Naive thymus-derived CD8-positive, alpha-beta T cell (primary cell): ENCODE data around the gene IQSEC1. TPM values are rescaled to one million over a fixed set of nuclear protein-coding genes. Genes with fewer than 3 reads are reported as not detected.

Experiments used
- ATAC-seq, 2 donors: fragments of 150-1000 bp; cut with Tn5 transposase in 1 of 2; sonication (Bioruptor Pico), chemical (Tn5 transposase) in 1 of 2; 1 replicate in 1 of 2; 2 replicates in 1 of 2; pipeline ENCODE4 v1.10.0; 2021; ENCODE audit warnings: mild to moderate bottlenecking in 2 of 2, moderate library complexity in 2 of 2
- POLR2A ChIA-PET: fragments of 350-600 bp; sonication (Branson Sonifier 250); formaldehyde crosslinking; loops from one replicate; lab custom pipeline; 2021; ENCODE audit warnings: antibody characterized with exemption; lab: Charles Lee
- DNase-seq, 10 donors: peaks; one replicate each; pipeline versions ENCODE4 v3.0.0 to v3.0.0-alpha.2; 2020 to 2022
- H3K27ac Mint-ChIP-seq, 10 donors: one replicate each; pipeline ENCODE4 v1.8.0; 2020 to 2022; ENCODE audit warnings: mild to moderate bottlenecking in 10 of 10, mixed read lengths in 10 of 10, moderate library complexity in 4 of 10, inconsistent platforms in 1 of 10
- H3K27me3 Mint-ChIP-seq, 5 donors: one replicate each; pipeline ENCODE4 v1.8.0; 2021 to 2022; ENCODE audit warnings: mixed read lengths in 5 of 5
- H3K36me3 Mint-ChIP-seq, 3 donors: one replicate each; pipeline ENCODE4 v1.8.0; 2020 to 2022; ENCODE audit warnings: mixed read lengths in 3 of 3, mild to moderate bottlenecking in 2 of 3, inconsistent platforms in 1 of 3
- H3K4me1 Mint-ChIP-seq, 4 donors: one replicate each; pipeline ENCODE4 v1.8.0; 2021 to 2022; ENCODE audit warnings: mixed read lengths in 4 of 4
- H3K4me3 Mint-ChIP-seq, 10 donors: one replicate each; pipeline ENCODE4 v1.8.0; 2020 to 2022; ENCODE audit warnings: mild to moderate bottlenecking in 10 of 10, mixed read lengths in 10 of 10, moderate library complexity in 6 of 10, inconsistent platforms in 1 of 10
- H3K9me3 Mint-ChIP-seq, 9 donors: one replicate each; pipeline ENCODE4 v1.8.0; 2020 to 2022; ENCODE audit warnings: mixed read lengths in 9 of 9, mild to moderate bottlenecking in 3 of 9, inconsistent platforms in 1 of 9, moderate library complexity in 1 of 9
- polyA plus RNA-seq, 3 donors: library from polyadenylated mRNA; unstranded; fragments of 300-500 nt; fragmentation: Illumina TruSeq; gene quantifications; one replicate each; pipeline ENCODE4 v1.2.3, GENCODE V29; 2021
- total RNA-seq, 8 experiments: library from RNA in 2 of 8; stranded (reverse) in 2 of 8; gene quantifications; one replicate each; pipeline ENCODE4 v1.2.3 and lab custom pipeline; 2021 to 2026

The IQSEC1 gene
- total and polyA plus RNA-seq, 5 experiments from 2014 or later: 13.7 to 47.7 (median 23.7) TPM

GRCh38 chr3:13025778-13026518, 47.3 kb downstream of the IQSEC1 start:
- Mint-ChIP-seq H3K27me3 (peaks cover 0 to 2% (median 0%) of the 10 kb centered on the region in 5 donors), H3K4me1 (peaks cover 0 to 22% (median 11%) of the 10 kb centered on the region in 4 donors), H3K4me3 (no peak overlapping the region), H3K36me3 (no peaks in the 10 kb centered on the region), H3K27ac (peak overlapping the region in 6 of 10 donors; percentile 10 to 65 (median 29)), H3K9me3 (no peaks in the 10 kb centered on the region)
- peak in 1 of 10 donors; percentile 59 for DNase-seq
- no peak for ATAC-seq
- POLR2A ChIA-PET: interaction anchor here (0.6 to 1.0 kb wide), 2 partner anchors 13 to 37 kb away, joined by 3 to 4 read pairs; no protein-coding TSS in a partner anchor

- Mint-ChIP-seq H3K27ac (peak overlapping the region in 1 of 10 donors; percentile 5), H3K36me3 (no peaks in the 10 kb centered on the region), H3K27me3 (peaks cover 0 to 2% (median 0%) of the 10 kb centered on the region in 5 donors), H3K4me1 (peaks cover 4 to 29% (median 13%) of the 10 kb centered on the region in 4 donors), H3K9me3 (no peaks in the 10 kb centered on the region), H3K4me3 (no peak overlapping the region)
- no peak for DNase-seq
- no peak for ATAC-seq
- POLR2A ChIA-PET: no interaction called here
Measured at GRCh38 chr3:13025090-13025489, 48.1 kb downstream of the IQSEC1 start.

DNA sequence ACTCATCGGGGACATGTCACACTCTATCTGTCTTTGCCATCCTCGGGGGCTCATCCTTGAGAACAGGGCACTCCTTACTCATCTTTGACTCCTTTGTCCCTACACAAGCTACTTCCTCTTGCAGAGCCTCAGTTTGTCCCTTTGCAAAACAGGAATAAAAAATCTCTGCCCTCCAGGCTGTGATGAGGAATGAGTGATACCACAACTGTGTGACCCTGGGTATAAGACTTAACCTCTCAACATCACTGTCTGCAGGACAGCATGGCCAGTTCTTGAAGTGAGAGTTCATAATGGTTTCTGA, 48.5 kb downstream of the IQSEC1 start:
- no peak for ATAC-seq
- peak overlapping the region in 1 of 10 donors; percentile 5 for H3K27ac Mint-ChIP-seq
- no peaks in the 10 kb centered on the region for H3K36me3 Mint-ChIP-seq
- H3K27me3 Mint-ChIP-seq: peaks cover 0 to 2% (median 0%) of the 10 kb centered on the region in 5 donors
- POLR2A ChIA-PET: no interaction called here
- H3K4me3 Mint-ChIP-seq: no peak overlapping the region
- peaks cover 4 to 29% (median 13%) of the 10 kb centered on the region in 4 donors for H3K4me1 Mint-ChIP-seq
- no peaks in the 10 kb centered on the region for H3K9me3 Mint-ChIP-seq
- peak in 1 of 10 donors; percentile 26 for DNase-seq

DNA sequence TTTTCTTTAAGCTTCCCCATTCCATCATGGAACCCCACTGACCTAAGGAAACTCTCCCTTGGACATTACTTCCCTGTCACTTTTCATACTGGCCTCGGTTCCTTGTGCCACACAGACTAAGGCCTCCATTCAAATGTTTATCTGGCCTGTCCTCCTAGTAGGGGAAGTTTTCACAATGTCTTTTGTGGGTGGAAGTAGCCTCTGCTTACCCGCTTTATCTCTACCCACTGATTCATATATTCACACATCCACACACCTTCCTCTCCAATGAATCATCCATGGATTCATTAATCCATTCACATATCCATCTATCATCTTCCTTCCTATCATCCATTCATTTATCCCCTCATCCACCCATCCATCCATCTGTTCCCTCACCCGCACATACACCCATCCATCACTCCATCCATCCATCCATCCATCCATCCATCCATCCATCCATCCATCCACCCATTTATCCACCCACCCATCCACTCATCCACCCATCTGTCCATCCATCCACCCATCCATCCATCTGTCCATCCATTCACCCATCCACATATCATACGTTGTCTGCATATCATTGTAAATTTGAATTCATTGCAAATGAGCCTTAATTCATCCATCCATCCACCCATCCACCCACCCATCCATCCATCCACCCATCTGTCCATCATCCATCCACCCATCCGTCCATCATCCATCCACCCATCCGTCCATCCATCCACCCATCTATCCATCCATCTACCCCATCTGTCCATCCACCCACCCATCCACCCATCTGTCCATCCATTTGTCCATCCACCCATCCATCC, 49.1 kb downstream of the IQSEC1 start:
- no peak for DNase-seq
- POLR2A ChIA-PET: no interaction called here
- Mint-ChIP-seq H3K36me3 (no peaks in the 10 kb centered on the region), H3K27me3 (peaks cover 0 to 2% (median 0%) of the 10 kb centered on the region in 5 donors), H3K4me1 (peaks cover 4 to 29% (median 11%) of the 10 kb centered on the region in 4 donors), H3K27ac (peak overlapping the region in 3 of 10 donors; percentile 5 to 43 (median 10)), H3K4me3 (no peak overlapping the region), H3K9me3 (no peaks in the 10 kb centered on the region)
- ATAC-seq: no peak

DNA sequence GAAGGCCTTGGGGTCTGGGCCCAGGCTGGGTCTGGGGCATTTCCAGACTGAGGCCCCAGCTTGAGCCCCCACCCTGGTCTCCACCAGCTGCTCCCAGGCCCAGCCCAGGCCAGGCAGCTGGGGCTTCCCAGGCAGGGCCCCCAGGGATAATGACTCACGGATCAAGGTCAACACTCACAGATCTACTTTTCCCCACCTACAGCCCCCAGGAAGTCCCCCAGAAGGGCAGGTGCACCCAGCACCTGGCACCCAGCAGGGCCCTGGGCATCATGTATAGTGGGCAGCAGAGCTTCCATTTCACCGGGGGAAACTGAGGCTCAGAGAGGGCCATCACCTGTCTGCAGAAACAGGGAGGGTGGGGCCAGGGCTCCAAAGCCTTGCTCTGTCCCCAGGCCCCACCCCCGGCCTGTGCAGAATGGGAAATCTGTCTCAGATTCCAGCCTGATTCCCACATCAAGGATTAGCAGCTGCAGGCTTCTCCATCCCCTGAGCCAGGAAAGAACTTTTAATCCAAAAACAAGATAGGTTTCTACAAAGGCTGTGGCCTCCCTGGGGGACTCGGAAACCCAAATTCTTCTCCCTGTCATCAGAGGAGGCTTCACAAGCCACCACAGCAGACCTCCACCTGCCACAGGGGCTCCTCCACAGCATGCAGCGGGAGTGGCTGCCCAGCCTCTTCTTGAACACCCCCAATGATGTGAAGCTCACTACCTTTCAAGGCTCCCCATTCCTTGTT, 49.8 kb downstream of the IQSEC1 start:
- peaks cover 0 to 2% (median 0%) of the 10 kb centered on the region in 5 donors for H3K27me3 Mint-ChIP-seq
- H3K4me1 Mint-ChIP-seq: peaks cover 4 to 30% (median 7%) of the 10 kb centered on the region in 4 donors
- H3K9me3 Mint-ChIP-seq: no peaks in the 10 kb centered on the region
- H3K36me3 Mint-ChIP-seq: no peaks in the 10 kb centered on the region
- DNase-seq (peak in 1 of 10 donors; percentile 61), ATAC-seq (peak in 1 of 2 donors; percentile 41)
- POLR2A ChIA-PET: no interaction called here
- H3K27ac Mint-ChIP-seq: peak overlapping the region in 2 of 10 donors; percentile 5 to 7
- H3K4me3 Mint-ChIP-seq: no peak overlapping the region

GRCh38 chr3:13022348-13023234, 50.6 kb downstream of the IQSEC1 start:
- Mint-ChIP-seq H3K9me3 (no peaks in the 10 kb centered on the region), H3K27ac (peak overlapping the region in 5 of 10 donors; percentile 5 to 67 (median 49)), H3K4me3 (peak overlapping the region in 1 of 10 donors; percentile 92), H3K36me3 (no peaks in the 10 kb centered on the region), H3K27me3 (peaks cover 0 to 2% (median 0%) of the 10 kb centered on the region in 5 donors), H3K4me1 (peaks cover 7 to 34% (median 9%) of the 10 kb centered on the region in 4 donors)
- ATAC-seq (peak in 1 of 2 donors; percentile 37), DNase-seq (peak in 1 of 10 donors; percentile 63)
- POLR2A ChIA-PET: interaction anchor here (0.7 kb wide), 1 partner anchor 10 kb away, joined by 3 read pairs; no protein-coding TSS in a partner anchor

DNA sequence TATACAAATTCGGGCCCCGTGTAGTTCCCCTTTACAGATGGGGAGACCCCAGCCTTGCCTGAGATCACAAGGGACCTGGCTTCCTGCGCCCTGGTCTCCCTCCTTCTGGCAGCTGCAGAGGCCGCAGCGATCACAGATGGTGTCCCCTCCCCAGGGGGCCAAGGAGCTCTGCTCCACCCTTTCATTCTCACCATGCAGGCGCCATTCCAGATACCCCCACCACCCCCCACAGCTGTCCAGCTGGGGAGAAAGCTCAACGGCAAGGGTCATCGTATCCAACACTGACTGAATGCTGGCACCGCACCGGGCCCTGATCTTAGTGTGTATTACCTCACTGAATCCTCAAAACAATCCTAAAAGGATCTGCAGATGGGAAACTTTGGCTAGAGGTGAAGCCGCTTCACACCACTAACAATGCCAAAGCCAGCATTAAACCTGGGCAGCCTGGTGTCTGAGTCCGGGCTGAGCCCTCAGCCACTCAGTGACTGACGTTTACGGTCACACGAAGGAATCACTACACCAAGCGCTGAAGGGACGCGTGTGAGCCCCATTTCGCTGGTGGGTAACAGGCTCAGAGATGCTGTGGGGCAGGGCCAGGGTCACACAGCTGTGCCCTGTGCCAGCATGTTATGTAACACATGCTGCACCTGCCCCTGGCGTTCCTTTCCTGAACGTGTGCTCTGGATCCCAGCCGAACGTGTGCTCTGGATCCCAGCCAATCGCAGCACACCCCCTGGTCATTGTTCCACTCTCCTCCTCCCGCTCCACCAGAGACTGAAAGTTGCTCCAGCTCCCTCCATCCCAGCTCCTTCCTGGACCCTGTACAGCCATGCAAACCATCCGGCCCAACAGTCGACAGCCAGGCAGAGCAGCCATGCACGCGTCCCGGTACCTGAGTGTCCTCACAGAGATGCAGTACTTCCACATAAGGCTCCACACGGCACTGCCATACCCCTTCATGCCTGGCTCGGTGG, 51.8 kb downstream of the IQSEC1 start:
- Mint-ChIP-seq H3K27ac (peak overlapping the region in 6 of 10 donors; percentile 53 to 80 (median 70)), H3K27me3 (no peaks in the 10 kb centered on the region)

DNA sequence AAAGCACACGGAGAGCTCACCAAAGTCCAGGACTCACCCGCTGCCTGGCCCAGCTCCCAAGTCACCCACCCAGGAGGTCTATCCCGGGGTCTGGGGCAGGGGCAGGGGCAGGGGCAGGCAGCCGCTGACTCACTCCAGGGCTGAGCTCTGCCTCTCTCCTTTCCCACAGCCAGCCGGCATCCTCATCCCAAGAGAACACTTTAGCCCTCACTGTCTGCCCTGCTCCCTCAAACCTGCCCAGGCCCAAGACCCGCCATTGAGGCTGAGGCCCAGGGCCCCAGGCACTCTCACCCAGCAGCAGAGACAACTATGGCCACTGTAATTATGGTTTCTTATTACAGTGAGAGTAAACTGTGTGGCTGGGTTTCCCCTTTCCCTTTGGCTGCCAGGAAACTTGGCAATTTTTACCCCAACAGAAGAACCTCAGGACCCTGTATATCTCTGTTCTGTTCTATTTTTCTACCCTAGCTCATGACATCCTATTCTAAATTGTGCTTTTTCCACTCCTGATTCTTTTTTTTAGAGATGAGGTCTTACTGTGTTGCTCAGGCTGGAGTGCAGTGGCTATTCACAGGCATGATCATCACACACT, 53.0 kb downstream of the IQSEC1 start:
- H3K9me3 Mint-ChIP-seq: no peaks in the 10 kb centered on the region
- DNase-seq: peak in 1 of 10 donors; percentile 43
- ATAC-seq: no peak
- POLR2A ChIA-PET: interaction anchor here (2.5 kb wide), 1 partner anchor 11 kb away, joined by 8 read pairs; no protein-coding TSS in a partner anchor
- peak overlapping the region in 2 of 10 donors; percentile 5 to 92 for H3K4me3 Mint-ChIP-seq
- H3K4me1 Mint-ChIP-seq: peaks cover 23 to 50% (median 28%) of the 10 kb centered on the region in 4 donors
- no peaks in the 10 kb centered on the region for H3K36me3 Mint-ChIP-seq
- peak overlapping the region in 9 of 10 donors; percentile 22 to 86 (median 65) for H3K27ac Mint-ChIP-seq
- no peaks in the 10 kb centered on the region for H3K27me3 Mint-ChIP-seq

More for the DNA sequence above, 51.8 kb downstream of the IQSEC1 start:
- peaks cover 19 to 46% (median 20%) of the 10 kb centered on the region in 4 donors for H3K4me1 Mint-ChIP-seq
- DNase-seq (peak in 1 of 10 donors; percentile 51), ATAC-seq (no peak)
- POLR2A ChIA-PET: no interaction called here
- no peaks in the 10 kb centered on the region for H3K36me3 Mint-ChIP-seq
- H3K9me3 Mint-ChIP-seq: no peaks in the 10 kb centered on the region
- H3K4me3 Mint-ChIP-seq: peak overlapping the region in 2 of 10 donors; percentile 62 to 92

- Mint-ChIP-seq H3K27me3 (no peaks in the 10 kb centered on the region), H3K9me3 (no peaks in the 10 kb centered on the region), H3K4me1 (peaks cover 22 to 52% (median 30%) of the 10 kb centered on the region in 4 donors), H3K36me3 (no peaks in the 10 kb centered on the region), H3K27ac (peak overlapping the region in 1 of 10 donors; percentile 41), H3K4me3 (no peak overlapping the region)
- POLR2A ChIA-PET: interaction anchor here (2.5 kb wide), 1 partner anchor 10 kb away, joined by 8 read pairs; no protein-coding TSS in a partner anchor
- no peak for ATAC-seq
- peak in 1 of 10 donors; percentile 55 for DNase-seq
Measured at GRCh38 chr3:13019243-13020095, 53.8 kb downstream of the IQSEC1 start.
